Body of pancreas (tissue), 4 donors: ENCODE data around the gene S100A6. TPM values are rescaled to one million over a fixed set of nuclear protein-coding genes. Genes with fewer than 3 reads are reported as not detected.

Experiments
- ATAC-seq: fragments of 150-250 bp; one replicate; pipeline ENCODE4 v1.9.1; 2016
- DNase-seq, 4 donors: peaks; one replicate each; pipeline ENCODE4 v3.0.0-alpha.2; 2019
- H3K27ac ChIP-seq, 4 donors: fragments of 200-600 bp; sonication (generic); 1 replicate in 3 of 4; 2 replicates in 1 of 4; pipeline versions ENCODE4 v1.5.1 to v1.6.1; 2016 to 2019; ENCODE audit warnings: mild to moderate bottlenecking in 1 of 4, mixed read lengths in 1 of 4, moderate library complexity in 1 of 4
- H3K27me3 ChIP-seq, 2 donors: fragments of 200-600 bp; sonication (generic); one replicate each; pipeline ENCODE4 v1.6.0; 2016; ENCODE audit warnings: mild to moderate bottlenecking in 1 of 2
- H3K36me3 ChIP-seq, 2 donors: fragments of 200-600 bp; sonication (generic); replicated peaks in 1 of 2; 2 replicates each; pipeline ENCODE4 v1.5.1; 2016; ENCODE audit warnings: low read depth in 2 of 2; ENCODE audit not compliant: insufficient read depth in 1 of 2
- H3K4me1 ChIP-seq: fragments of 200-600 bp; sonication (generic); one replicate; pipeline ENCODE4 v1.6.0; 2016
- H3K4me3 ChIP-seq, 2 donors: fragments of 200-600 bp; sonication (generic); 1 replicate in 1 of 2; 2 replicates in 1 of 2; pipeline ENCODE4 v1.5.1; 2016 to 2019
- H3K9me3 ChIP-seq, 3 donors: fragments of 200-600 bp; sonication (generic); 1 replicate in 2 of 3; 2 replicates in 1 of 3; pipeline ENCODE4 v1.5.1; 2016
- CTCF ChIP-seq, 7 experiments: fragments of 450-650 bp in 4 of 7; fragments of 200-600 bp in 3 of 7; sonication (generic) in 3 of 7; IDR thresholded peaks; one replicate each; pipeline ENCODE4 v1.5.1; 2016 to 2019; ENCODE audit warnings: antibody characterized with exemption in 7 of 7
- POLR2A ChIP-seq, 3 donors: fragments of 450-650 bp; IDR thresholded peaks; one replicate each; pipeline ENCODE4 v1.6.1; 2016; ENCODE audit warnings: antibody characterized with exemption in 3 of 3, mild to moderate bottlenecking in 2 of 3
- whole genome bisulfite sequencing, 2 donors: methylation state at CpG; one replicate each; pipeline ENCODE4 v1.1.5; 2017; 5-methylcytosine and 5-hydroxymethylcytosine counted together
- intact Hi-C: fragments of 100-400 bp; cut with DNase I; formaldehyde crosslinking; loops from one replicate; pipeline ENCODE4 v1.15.1; 2023
- total RNA-seq, 2 donors: library from RNA; depleted of rRNA; stranded (reverse); fragments of >200 nt; gene quantifications; one replicate each; pipeline ENCODE4 v1.1.0, GENCODE V29; 2016

The S100A6 gene
- total RNA-seq, 2 donors from 2014 or later = 54.7 to 58.9 TPM

- ATAC-seq (no peak), DNase-seq (no peak)
- WGBS, 2 donors = 82 to 85% methylated on average over 3 of the region's 3 CpGs
- Histone ChIP-seq H3K27me3 (no peaks in the 10 kb centered on the region), H3K9me3 (no peaks in the 10 kb centered on the region), H3K4me3 (no peak overlapping the region), H3K27ac (no peak overlapping the region), H3K36me3 (no peaks in the 10 kb centered on the region), H3K4me1 (peaks cover 10% of the 10 kb centered on the region)
- TF ChIP-seq CTCF (IDR thresholded peaks at IDR 0.05) = no peak
- no peak for TF ChIP-seq POLR2A (IDR thresholded peaks at IDR 0.05)
- intact Hi-C loops = no loop called here
Measured at GRCh38 chr1:153503766-153504165, 32.0 kb downstream of the S100A6 start.

- Histone ChIP-seq H3K27ac (no peak overlapping the region), H3K4me1 (no peaks in the 10 kb centered on the region), H3K4me3 (no peak overlapping the region), H3K27me3 (no peaks in the 10 kb centered on the region), H3K9me3 (no peaks in the 10 kb centered on the region), H3K36me3 (no peaks in the 10 kb centered on the region)
- ATAC-seq (no peak), DNase-seq (no peak)
- intact Hi-C loops = loop anchor here (5.0 kb wide), 1 partner anchor 141 kb away; the partner anchor contains the start of gene S100A9
- 13 to 23% methylated on average over 2 of the region's 2 CpGs for WGBS, 2 donors
- no peak for TF ChIP-seq CTCF (IDR thresholded peaks at IDR 0.05)
- TF ChIP-seq POLR2A (IDR thresholded peaks at IDR 0.05) = no peak
Measured at GRCh38 chr1:153498746-153499145, 37.0 kb downstream of the S100A6 start.

GRCh38 chr1:153495536-153495935, 40.3 kb downstream of the S100A6 start:
- Histone ChIP-seq H3K36me3 (no peaks in the 10 kb centered on the region), H3K4me3 (no peak overlapping the region), H3K4me1 (peaks cover 3% of the 10 kb centered on the region), H3K27ac (no peak overlapping the region), H3K27me3 (no peaks in the 10 kb centered on the region), H3K9me3 (no peaks in the 10 kb centered on the region)
- DNase-seq = no peak
- 47 to 52% methylated on average over 3 to 6 of the region's 6 CpGs for WGBS, 2 donors
- intact Hi-C loops = loop anchor here (5.0 kb wide), 1 partner anchor 138 kb away; the partner anchor contains the start of gene S100A9
- TF ChIP-seq POLR2A (IDR thresholded peaks at IDR 0.05) (no peak), CTCF (IDR thresholded peaks at IDR 0.05) (no peak)
- no peak for ATAC-seq

GRCh38 chr1:153494976-153495535, 40.7 kb downstream of the S100A6 start:
- intact Hi-C loops = loop anchor here (5.0 kb wide), 1 partner anchor 138 kb away; the partner anchor contains the start of gene S100A9
- no peak for ATAC-seq
- TF ChIP-seq CTCF (IDR thresholded peaks at IDR 0.05) = peak; percentile 71 to 96 (median 82)
- no peak for TF ChIP-seq POLR2A (IDR thresholded peaks at IDR 0.05)

More at GRCh38 chr1:153494976-153495535, 40.7 kb downstream of the S100A6 start:
- peak; percentile 63 to 79 (median 67) for DNase-seq
- H3K27ac ChIP-seq = no peak overlapping the region
- no peak overlapping the region for H3K4me3 ChIP-seq
- peaks cover 8% of the 10 kb centered on the region for H3K4me1 ChIP-seq
- H3K36me3 ChIP-seq = no peaks in the 10 kb centered on the region
- H3K27me3 ChIP-seq = no peaks in the 10 kb centered on the region
- H3K9me3 ChIP-seq = no peaks in the 10 kb centered on the region
- WGBS, 2 donors = 26 to 37% methylated on average over 5 to 6 of the region's 6 CpGs
